ENCODE data around the gene OLFM1. TPM values are rescaled to one million over a fixed set of nuclear protein-coding genes. Genes with fewer than 3 reads are reported as not detected.

Gene OLFM1
- total RNA-seq: under 1 TPM in 2 of 3 donors, not detected in 1; 0.22 to 0.26 TPM

- Mint-ChIP-seq H3K4me1 (ENCODE audit: low read depth) (peaks cover 6% of the 10 kb centered on the region), H3K9me3 (no peaks in the 10 kb centered on the region), H3K27me3 (ENCODE audit: low read depth) (peaks cover 65% of the 10 kb centered on the region), H3K4me3 (no peak within 1 kb of the TSS), H3K36me3 (ENCODE audit: insufficient read depth) (no peaks in the 10 kb centered on the region)
- ATAC-seq (peak; percentile 28 to 51), DNase-seq (no peak)
These were observed at the start of gene OLFM1 for GRCh38 chr9:135087489-135087792. TSS of gene OLFM1 (plus strand) at chr9:135087668. CDS start at chr9:135087990, 322 bp downstream.

GRCh38 chr9:135038331-135038730 lies 49.1 kb upstream of the OLFM1 start:
- Mint-ChIP-seq H3K27me3 (ENCODE audit: low read depth) (peaks cover 3% of the 10 kb centered on the region), H3K4me1 (ENCODE audit: low read depth) (no peaks in the 10 kb centered on the region), H3K36me3 (ENCODE audit: insufficient read depth) (no peaks in the 10 kb centered on the region), H3K9me3 (no peaks in the 10 kb centered on the region), H3K4me3 (no peak overlapping the region)
- ATAC-seq (no peak), DNase-seq (no peak)

DNA sequence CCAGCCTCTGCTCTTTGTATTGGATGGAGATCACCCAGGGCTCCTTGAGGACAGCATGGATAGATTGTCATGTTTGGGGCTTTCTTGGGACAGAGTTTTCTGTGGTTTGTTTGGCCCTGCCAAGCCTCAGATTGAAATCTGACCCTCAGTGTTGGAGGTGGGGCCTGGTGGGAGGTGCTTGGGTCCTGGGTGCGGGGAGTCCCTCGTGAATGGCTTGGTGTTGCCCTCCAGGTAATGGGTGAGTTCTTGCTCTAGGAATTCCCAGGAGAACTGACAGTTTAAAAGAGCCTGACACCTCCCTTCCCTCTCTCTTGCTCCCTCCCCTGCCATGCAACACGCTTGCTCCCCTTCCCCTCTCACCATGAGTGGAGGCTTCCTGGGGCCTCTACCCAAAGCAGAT lies 48.6 kb upstream of the OLFM1 start:
- Mint-ChIP-seq H3K4me3 (no peak overlapping the region), H3K4me1 (ENCODE audit: low read depth) (no peaks in the 10 kb centered on the region), H3K9me3 (no peaks in the 10 kb centered on the region), H3K27me3 (ENCODE audit: low read depth) (peaks cover 3% of the 10 kb centered on the region), H3K36me3 (ENCODE audit: insufficient read depth) (no peaks in the 10 kb centered on the region)
- no peak for ATAC-seq
- no peak for DNase-seq

DNA sequence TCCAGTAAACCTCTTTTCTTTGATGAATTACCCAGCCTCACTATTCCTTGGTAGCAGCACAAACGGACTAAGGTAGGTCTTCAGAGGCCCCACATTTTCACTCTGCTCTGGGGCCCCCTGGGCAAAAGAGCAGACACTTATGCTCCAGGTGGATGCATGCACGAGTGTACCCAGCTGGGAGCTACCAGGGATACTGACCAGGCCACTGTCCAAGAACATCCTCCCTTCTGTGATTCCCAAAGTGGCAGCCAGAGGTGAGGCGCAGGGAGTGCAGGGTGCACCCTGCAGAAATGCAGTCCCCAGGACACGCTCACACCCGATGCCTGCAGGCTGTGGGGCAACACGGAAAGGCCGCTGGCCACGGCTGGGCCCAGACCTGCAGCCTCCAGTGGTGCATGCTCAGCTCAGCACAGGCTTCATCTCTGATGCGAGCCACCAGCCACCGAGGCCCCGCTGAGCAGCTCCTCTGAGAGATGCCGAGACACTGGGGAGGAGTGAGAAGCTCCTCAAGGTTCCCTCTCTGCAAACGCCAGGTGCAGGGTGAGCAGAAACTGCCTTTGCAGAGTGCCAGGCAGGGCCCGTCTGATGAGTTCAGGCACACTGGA lies 48.1 kb upstream of the OLFM1 start:
- ATAC-seq (no peak), DNase-seq (no peak)
- no peaks in the 10 kb centered on the region for H3K4me1 Mint-ChIP-seq (ENCODE audit: low read depth)
- H3K36me3 Mint-ChIP-seq (ENCODE audit: insufficient read depth): no peaks in the 10 kb centered on the region
- H3K4me3 Mint-ChIP-seq: no peak overlapping the region
- peaks cover 3% of the 10 kb centered on the region for H3K27me3 Mint-ChIP-seq (ENCODE audit: low read depth)
- H3K9me3 Mint-ChIP-seq: no peaks in the 10 kb centered on the region

- H3K27me3 Mint-ChIP-seq (ENCODE audit: low read depth): peaks cover 3% of the 10 kb centered on the region
- H3K36me3 Mint-ChIP-seq (ENCODE audit: insufficient read depth): no peaks in the 10 kb centered on the region
- DNase-seq: no peak
- ATAC-seq: no peak
- no peaks in the 10 kb centered on the region for H3K9me3 Mint-ChIP-seq
- no peak overlapping the region for H3K4me3 Mint-ChIP-seq
- no peaks in the 10 kb centered on the region for H3K4me1 Mint-ChIP-seq (ENCODE audit: low read depth)
These were observed 47.4 kb upstream of the OLFM1 start for GRCh38 chr9:135039916-135040645.

- H3K9me3 Mint-ChIP-seq: no peaks in the 10 kb centered on the region
- no peaks in the 10 kb centered on the region for H3K4me1 Mint-ChIP-seq (ENCODE audit: low read depth)
- no peaks in the 10 kb centered on the region for H3K36me3 Mint-ChIP-seq (ENCODE audit: insufficient read depth)
- ATAC-seq: no peak
- peaks cover 11% of the 10 kb centered on the region for H3K27me3 Mint-ChIP-seq (ENCODE audit: low read depth)
- no peak overlapping the region for H3K4me3 Mint-ChIP-seq
- no peak for DNase-seq
These were observed 46.6 kb upstream of the OLFM1 start for GRCh38 chr9:135040892-135041291.

DNA sequence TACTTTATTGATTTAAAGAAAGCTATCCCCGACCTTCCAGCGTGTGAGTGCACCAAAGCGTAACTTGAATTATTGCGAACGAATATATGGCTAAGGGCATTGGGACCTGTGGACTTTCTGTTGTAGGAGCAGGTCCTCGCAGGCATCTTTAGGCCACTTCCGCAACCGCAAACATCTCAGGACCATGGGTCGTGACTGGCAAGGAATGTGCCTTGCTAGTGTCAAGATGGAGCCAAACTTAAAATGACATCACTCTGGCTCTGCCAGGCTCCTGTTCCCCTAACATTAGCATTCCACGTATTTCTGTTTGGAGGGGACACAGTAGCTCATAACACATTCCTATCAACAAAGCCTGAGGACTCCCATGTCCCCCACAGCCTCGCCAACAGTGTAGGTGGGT lies 44.1 kb upstream of the OLFM1 start:
- ATAC-seq (no peak), DNase-seq (no peak)
- no peaks in the 10 kb centered on the region for H3K9me3 Mint-ChIP-seq
- H3K36me3 Mint-ChIP-seq (ENCODE audit: insufficient read depth): no peaks in the 10 kb centered on the region
- peaks cover 11% of the 10 kb centered on the region for H3K27me3 Mint-ChIP-seq (ENCODE audit: low read depth)
- no peaks in the 10 kb centered on the region for H3K4me1 Mint-ChIP-seq (ENCODE audit: low read depth)
- H3K4me3 Mint-ChIP-seq: no peak overlapping the region

DNA sequence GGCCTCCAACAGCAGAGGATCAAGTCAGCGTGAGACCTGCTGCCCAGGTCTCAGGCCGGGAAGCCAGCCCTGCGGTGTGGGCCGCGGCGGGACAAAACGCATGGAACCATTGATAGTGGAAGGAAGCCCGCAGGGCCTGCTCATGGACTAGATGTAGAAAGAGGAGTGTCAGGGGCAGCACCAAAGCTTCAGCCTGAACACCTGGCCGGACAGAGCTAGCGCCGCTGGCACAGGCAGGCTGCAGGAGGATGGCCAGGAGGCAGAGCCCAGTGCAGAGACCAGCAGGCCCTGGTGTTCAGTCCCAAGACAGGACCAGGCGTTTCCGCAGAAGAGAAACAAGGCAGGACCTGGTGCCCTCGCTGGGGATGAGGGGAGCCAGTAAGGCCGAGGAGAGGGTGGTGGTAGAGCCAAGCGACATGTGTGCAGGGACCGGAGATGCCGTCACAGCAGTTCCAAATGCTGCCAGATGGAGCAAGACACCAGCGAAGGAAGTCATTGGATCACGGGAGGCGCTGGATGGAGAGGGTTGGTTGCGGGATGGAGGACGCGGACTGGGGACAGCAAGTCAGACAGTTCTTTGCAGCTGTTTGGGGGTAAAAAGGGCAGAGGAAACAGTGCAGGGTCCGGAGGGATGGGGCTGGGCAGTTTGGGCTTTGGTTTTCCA lies 42.1 kb upstream of the OLFM1 start:
- DNase-seq (no peak), ATAC-seq (no peak)
- no peaks in the 10 kb centered on the region for H3K36me3 Mint-ChIP-seq (ENCODE audit: insufficient read depth)
- no peak overlapping the region for H3K4me3 Mint-ChIP-seq
- peaks cover 24% of the 10 kb centered on the region for H3K27me3 Mint-ChIP-seq (ENCODE audit: low read depth)
- no peaks in the 10 kb centered on the region for H3K9me3 Mint-ChIP-seq
- H3K4me1 Mint-ChIP-seq (ENCODE audit: low read depth): no peaks in the 10 kb centered on the region

DNA sequence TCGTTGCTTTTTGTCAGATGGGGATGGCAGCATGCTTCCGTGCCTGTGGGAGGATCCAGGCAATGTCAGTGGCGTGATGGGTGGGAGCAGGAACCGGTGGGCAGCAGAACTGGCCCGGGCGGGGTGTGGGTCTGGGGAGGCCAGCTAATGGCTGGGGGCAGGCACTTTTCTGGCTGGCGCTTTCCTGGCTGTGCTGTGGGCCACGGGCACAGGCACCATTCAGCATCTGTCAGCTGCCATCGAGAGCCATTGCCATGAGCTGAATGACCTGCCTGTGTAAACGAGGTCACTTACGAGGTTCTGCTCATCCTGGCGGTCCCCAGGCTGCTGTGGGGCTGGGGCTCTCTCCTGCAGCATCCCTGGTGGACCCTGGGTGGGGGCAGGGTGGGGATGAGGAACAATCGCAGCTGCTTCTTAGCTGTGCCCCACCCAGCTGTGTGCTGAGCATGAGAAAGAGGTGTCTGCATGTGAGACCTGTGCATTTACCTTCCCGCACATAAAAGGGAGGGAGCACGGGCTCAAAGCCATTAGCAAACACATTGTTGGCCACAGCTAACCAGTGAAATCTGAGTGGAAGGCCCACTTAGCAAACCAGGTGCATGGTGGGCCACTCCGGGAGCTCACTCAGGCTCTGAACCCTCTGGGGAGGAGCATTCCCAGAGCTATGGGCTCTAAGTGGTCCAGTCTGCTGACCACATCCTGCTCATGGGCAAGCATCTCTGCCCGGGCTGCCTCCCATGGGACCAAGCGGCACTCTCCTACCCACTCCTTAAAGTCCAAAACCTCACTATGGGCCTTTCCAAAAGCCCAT lies 41.3 kb upstream of the OLFM1 start:
- no peaks in the 10 kb centered on the region for H3K9me3 Mint-ChIP-seq
- DNase-seq (no peak), ATAC-seq (no peak)
- peaks cover 25% of the 10 kb centered on the region for H3K27me3 Mint-ChIP-seq (ENCODE audit: low read depth)
- no peak overlapping the region for H3K4me3 Mint-ChIP-seq
- H3K36me3 Mint-ChIP-seq (ENCODE audit: insufficient read depth): no peaks in the 10 kb centered on the region
- H3K4me1 Mint-ChIP-seq (ENCODE audit: low read depth): no peaks in the 10 kb centered on the region

DNA sequence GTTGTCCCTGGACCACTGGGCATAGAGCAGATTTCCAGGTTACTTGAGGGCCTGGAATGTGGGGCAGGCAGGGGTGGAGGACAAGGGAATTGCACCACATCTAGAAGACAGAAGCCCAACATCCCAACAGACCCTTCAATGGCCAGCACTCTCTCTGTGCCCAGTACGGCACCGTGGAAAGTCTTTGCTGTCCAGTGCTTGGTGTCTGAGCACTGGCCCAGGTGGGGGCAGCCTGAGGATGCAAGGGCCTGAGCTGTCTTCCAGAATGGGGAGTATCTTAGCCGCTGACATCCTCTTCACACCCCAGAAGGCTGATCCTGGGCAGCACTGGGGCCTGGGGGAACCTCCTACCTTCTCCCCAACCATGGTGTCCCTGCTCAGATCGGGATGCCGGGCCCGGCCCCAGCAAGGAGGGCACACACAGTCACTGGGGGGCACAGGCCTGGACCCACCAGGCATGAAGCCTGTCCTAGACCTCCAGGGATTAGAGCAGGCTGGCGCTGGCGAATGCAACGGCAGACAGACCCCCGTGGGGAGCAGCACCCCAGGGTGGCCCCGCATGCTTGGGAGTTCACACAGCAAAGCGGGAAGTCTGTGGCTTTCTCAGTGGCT lies 40.6 kb upstream of the OLFM1 start:
- peaks cover 29% of the 10 kb centered on the region for H3K27me3 Mint-ChIP-seq (ENCODE audit: low read depth)
- no peaks in the 10 kb centered on the region for H3K9me3 Mint-ChIP-seq
- no peaks in the 10 kb centered on the region for H3K36me3 Mint-ChIP-seq (ENCODE audit: insufficient read depth)
- DNase-seq (no peak), ATAC-seq (no peak)
- H3K4me1 Mint-ChIP-seq (ENCODE audit: low read depth): no peaks in the 10 kb centered on the region
- no peak overlapping the region for H3K4me3 Mint-ChIP-seq

- Mint-ChIP-seq H3K27me3 (ENCODE audit: low read depth) (peaks cover 35% of the 10 kb centered on the region), H3K36me3 (ENCODE audit: insufficient read depth) (no peaks in the 10 kb centered on the region), H3K9me3 (no peaks in the 10 kb centered on the region), H3K4me3 (no peak overlapping the region), H3K4me1 (ENCODE audit: low read depth) (no peaks in the 10 kb centered on the region)
- DNase-seq (no peak), ATAC-seq (no peak)
These were observed 39.9 kb upstream of the OLFM1 start for GRCh38 chr9:135047521-135047920.

- ATAC-seq (no peak), DNase-seq (no peak)
- no peak overlapping the region for H3K4me3 Mint-ChIP-seq
- H3K9me3 Mint-ChIP-seq: no peaks in the 10 kb centered on the region
- peaks cover 40% of the 10 kb centered on the region for H3K27me3 Mint-ChIP-seq (ENCODE audit: low read depth)
- no peaks in the 10 kb centered on the region for H3K36me3 Mint-ChIP-seq (ENCODE audit: insufficient read depth)
- no peaks in the 10 kb centered on the region for H3K4me1 Mint-ChIP-seq (ENCODE audit: low read depth)
These were observed 39.3 kb upstream of the OLFM1 start for GRCh38 chr9:135048046-135048757.

DNA sequence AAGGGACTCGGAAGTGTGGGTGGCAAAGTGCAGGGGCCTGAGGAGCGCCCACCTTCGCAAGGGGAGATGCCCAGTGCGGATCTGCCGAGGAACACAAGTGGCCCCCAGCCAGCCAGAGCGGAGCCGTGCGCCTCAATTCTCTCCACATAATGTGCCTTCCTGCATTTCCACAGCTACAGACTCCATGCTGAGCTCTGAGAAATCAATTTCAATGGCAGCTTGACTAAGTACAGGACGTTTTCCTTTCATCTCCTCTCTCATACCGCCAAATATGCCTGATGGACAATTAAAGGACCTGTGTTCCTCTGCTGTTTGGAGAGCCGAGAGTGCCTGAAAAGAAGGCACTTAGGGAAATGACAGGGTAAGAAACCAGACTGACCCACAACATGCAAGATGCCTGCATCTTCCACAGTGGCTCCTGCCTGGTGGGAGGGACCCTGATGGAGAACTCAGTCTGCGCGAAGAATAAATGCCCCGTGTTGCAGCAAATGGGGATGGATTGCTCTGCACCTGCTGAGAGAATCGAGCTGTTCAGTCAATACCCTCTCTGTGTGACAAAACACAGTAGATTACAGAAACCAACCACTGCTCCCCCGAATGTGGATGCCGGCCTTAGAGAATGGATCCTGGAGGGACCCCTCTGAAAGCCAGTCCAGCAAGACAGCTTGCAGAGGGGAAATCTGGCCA lies 38.6 kb upstream of the OLFM1 start:
- H3K9me3 Mint-ChIP-seq: no peaks in the 10 kb centered on the region
- H3K4me1 Mint-ChIP-seq (ENCODE audit: low read depth): no peaks in the 10 kb centered on the region
- H3K36me3 Mint-ChIP-seq (ENCODE audit: insufficient read depth): no peaks in the 10 kb centered on the region
- no peak for DNase-seq
- no peak overlapping the region for H3K4me3 Mint-ChIP-seq
- H3K27me3 Mint-ChIP-seq (ENCODE audit: low read depth): peaks cover 42% of the 10 kb centered on the region
- no peak for ATAC-seq
